ENCODE measurements around the gene MYO9B. TPM values are rescaled to one million over a fixed set of nuclear protein-coding genes. Genes with fewer than 3 reads are reported as not detected.

Gene MYO9B
- total RNA-seq, 1 experiment from 2014 or later: 22.0 TPM

DNA sequence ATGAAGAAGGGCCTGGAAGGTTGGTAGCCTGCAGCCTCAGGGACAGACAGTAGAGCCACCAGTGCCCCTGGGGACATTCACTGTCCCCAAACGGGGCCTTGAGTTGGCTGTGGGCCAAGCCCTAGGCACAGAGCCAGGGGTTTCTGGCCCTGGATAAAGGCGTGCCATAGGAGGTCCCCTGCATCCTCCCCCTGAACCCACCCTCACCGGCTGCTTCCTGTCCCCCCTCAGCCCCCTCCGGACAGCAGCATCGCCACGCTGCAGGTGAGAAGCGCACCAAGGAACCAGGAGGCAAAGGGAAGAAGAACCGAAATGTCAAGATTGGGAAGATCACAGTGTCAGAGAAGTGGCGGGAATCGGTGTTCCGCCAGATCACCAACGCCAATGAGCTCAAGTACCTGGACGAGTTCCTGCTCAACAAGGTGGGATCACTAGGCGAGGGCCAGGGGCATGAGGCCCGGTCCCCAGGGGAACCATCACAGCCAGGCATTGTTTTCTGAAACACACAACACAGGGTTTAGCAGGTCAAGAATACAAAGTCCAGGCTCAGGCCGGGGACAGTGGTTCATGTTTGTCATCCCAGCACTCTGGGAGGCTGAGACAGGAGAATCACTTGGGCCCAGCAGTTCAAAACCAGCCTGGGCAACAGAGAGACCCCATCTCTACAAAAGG lies 125.0 kb downstream of the MYO9B start:
- in situ Hi-C loops (cut with HindIII; ENCODE audit: low sequenced_read_pairs): no loop called here
- no peak for DNase-seq (ENCODE audit: low spot score)

DNA sequence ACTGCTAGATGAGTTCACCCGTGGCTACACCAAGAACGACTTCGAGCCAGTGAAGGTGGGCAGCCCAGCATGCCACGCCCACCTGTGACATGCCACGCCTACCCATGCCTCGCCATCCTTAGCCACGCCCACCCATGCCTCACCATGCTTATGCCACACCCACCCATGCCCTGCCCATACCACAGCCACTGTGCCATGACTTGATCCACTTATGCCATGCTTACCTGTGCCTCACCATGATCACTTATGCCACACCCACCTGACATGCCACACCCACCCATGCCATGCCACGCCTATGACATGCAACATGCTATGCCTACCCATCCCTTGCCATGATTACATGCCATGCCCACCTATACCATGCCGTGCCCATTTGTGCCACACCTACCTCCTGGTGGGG lies 126.7 kb downstream of the MYO9B start:
- no peak for DNase-seq (ENCODE audit: low spot score)
- in situ Hi-C loops (cut with HindIII; ENCODE audit: low sequenced_read_pairs): no loop called here

DNA sequence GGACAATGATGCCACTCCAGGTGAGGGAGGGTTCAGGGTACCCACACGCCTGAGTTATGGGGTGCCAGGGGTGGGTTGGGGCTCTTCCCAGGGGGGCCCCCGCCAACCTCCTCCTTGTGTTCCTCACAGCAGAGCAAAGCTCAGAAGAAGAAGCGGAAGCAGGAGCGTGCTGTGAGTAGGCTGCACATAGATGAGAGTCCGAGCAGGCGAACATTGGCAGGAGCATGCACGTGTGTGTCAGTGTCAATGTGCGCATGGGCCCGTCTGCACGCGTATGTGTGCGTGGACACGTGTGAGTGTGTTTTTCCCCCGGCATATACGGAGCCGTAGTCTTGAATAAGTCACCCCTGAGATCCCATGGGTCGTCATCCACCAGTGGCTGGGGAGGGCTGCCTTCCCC lies 127.1 kb downstream of the MYO9B start:
- DNase-seq (ENCODE audit: low spot score): no peak
- in situ Hi-C loops (cut with HindIII; ENCODE audit: low sequenced_read_pairs): no loop called here

DNA sequence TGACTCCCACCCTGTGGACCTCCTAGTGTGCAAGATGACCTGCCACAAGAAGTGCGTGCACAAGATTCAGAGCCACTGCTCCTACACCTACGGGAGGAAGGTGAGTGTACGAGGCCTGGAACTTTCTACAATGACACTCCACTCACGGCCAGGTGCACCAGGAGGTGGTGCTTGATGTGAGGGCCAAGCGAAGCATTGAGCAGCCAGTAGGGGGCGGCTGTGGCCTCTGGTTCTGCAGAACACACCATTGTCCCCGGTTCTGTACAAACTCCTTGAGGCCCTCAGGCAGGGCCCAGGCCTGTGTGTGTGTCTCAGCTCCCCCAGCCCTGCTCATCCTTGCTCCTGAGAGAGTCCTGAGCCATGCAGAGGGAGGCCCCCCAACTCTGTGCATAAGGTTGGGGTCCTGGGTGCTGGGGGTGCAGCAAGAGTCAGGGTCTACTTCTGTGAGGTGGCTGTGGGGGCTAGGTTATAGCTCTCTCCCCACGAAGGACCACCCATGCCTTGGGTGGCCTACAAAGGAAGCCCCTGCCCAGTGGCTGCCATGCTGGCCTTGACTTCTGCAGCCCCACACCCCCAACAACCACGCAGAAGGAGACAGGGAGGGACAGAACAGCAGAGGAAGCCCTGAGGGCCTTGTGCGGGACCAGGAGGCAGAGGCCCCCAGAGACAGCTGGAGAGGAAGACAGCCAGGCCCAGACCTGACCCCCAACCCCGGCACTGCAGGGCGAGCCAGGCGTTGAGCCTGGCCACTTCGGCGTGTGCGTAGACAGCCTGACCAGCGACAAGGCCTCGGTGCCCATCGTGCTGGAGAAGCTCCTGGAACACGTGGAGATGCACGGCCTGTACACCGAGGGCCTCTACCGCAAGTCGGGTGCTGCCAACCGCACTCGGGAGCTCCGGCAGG lies 129.9 kb downstream of the MYO9B start:
- in situ Hi-C loops (cut with HindIII; ENCODE audit: low sequenced_read_pairs): no loop called here
- DNase-seq (ENCODE audit: low spot score): peak; percentile 56

DNA sequence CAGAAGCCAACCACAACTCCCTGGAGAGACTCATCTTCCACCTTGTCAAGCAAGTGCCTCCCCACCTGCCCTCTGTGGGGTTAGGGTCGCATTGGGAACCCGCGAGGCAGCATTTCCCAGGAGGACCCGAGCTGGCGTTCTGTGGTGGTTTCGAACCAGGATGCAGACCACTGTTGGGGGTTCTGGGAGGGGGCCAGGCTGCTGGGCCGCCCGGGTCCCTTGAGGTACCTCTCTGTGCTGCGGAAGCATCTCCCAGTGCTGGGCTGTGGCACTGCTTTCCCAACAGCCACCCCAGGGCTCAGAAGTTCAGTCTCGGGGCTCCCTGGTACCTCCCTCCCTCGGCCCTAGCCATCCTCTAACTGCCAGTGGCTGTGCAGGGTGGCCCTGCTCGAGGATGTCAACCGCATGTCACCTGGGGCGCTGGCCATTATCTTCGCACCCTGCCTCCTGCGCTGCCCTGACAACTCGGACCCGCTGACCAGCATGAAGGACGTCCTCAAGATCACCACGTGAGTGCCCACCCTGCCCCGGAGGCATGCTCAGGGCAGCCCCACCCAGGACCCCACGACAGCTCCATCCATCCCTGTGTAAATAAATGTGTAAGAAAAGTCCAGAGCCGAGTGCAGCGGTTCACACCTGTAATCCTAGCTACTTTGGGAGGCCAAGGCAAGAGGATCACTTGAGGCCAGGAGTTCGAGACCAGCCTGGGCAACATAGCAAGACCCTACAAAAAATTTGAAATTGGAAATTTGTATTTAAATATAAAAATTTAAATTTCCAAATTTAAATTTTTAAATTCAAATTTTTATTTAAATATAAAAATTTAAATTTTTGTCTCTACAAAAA lies 131.4 kb downstream of the MYO9B start:
- in situ Hi-C loops (cut with HindIII; ENCODE audit: low sequenced_read_pairs): no loop called here
- no peak for DNase-seq (ENCODE audit: low spot score)

DNA sequence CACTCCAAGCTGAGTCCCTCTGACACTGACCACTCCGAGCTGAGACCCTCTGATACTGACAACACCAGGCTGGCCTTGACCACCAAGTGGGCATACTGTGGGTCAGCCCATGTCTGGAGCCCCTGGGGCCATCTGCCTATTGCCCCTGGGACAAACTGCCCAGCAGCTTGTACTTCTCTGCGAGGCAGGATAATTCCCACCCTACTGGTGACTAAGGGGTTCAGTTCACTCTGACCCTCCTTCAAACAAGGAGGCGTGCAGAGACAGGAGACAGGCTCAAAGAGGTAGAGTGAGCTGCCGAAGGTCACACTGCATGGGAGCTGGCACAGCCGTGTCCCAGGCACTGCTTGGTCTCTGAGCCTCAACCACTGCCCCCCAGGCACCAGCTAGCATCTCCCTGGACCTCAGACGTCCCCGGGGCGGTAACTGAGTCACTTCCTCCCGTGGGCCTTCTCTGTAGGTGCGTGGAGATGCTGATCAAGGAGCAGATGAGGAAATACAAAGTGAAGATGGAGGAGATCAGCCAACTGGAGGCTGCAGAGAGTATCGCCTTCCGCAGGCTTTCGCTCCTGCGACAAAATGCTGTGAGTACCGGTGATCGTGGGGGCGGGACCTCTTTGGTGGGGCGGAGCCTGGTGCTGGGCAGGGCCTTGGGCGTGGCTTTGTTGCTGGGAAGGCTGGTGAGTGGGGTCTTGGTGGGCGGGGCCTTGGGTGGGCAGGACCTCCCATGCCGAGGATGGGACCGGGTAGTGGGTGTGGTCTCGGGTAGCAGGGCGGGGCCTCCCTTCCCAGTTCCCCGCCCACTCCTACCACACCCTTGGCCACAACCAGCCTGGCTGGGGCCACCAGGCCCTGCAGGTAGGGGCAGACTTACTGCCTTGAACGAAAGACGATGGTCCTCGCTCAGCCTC lies 133.8 kb downstream of the MYO9B start:
- in situ Hi-C loops (cut with HindIII; ENCODE audit: low sequenced_read_pairs): no loop called here
- DNase-seq (ENCODE audit: low spot score): peak; percentile 42

DNA sequence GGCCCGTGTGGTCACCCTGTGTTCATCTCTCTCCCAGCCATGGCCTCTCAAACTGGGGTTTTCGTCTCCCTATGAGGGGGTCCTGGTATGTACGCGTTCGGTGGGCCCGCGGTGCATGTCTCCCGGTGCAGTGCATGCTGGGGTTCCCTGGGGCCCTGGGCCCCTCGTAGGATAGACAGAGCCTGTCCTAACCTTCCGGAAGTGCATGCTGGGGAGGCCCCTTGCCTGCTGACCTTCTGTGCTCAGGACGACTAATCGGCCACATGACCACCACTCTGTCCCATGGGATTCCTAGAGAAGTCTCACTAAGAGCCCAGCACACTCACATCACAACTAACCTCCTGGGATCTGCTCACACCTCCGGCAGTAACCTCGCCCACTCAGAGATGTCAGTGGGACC lies 134.7 kb downstream of the MYO9B start:
- in situ Hi-C loops (cut with HindIII; ENCODE audit: low sequenced_read_pairs): no loop called here
- DNase-seq (ENCODE audit: low spot score): no peak

DNA sequence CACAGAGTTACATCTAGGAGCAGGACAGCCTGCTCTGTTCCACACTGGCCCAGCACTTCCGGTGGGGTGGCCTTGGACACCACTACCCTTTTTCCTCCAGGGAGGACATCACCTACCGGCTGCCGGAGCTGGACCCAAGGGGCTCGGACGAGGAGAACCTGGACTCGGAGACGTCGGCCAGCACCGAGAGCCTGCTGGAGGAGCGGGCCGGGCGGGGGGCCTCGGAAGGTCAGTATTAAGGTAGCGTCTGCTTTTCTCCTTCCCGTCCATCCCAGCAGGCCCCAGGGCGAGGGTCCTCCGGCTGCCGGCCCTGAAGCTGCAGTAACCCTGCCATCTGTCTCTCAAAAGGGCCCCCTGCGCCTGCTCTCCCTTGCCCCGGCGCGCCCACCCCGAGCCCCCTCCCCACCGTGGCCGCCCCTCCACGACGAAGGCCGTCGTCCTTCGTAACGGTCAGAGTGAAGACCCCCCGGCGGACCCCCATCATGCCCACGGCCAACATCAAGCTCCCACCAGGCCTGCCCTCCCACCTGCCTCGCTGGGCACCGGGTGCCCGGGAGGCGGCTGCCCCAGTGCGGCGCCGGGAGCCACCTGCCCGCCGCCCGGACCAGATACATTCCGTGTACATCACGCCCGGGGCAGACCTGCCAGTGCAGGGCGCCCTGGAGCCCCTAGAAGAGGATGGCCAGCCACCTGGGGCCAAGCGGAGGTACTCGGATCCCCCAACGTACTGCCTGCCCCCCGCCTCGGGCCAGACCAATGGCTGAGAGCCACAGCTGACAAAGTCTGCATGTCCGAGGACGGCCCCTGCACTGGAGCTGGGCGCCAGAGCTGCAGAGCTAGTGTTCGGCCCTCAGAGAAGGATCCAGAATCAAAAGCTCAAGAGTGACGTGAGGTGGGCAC lies 136.2 kb downstream of the MYO9B start:
- in situ Hi-C loops (cut with HindIII; ENCODE audit: low sequenced_read_pairs): no loop called here

DNA sequence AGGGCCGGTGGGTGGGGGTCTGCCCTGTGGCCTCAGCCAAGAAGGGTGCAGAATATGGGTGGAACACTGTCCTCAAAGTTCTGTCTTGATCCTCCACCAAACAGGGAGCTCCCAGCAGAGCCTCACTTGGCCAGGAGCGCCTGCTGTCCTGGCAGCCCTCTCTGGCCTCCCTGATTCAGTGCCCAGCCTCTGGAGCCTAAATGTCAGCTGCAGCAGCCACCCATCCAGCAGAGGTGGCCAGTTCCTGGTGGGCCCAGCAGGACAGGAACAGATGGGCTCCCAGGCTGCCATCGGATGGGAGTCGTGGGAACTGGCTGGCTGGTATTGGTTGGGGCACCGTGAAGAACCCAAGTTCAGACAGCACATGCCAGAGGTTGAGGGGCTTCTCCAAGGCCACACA lies 137.8 kb downstream of the MYO9B start:
- in situ Hi-C loops (cut with HindIII; ENCODE audit: low sequenced_read_pairs): no loop called here
- no peak for DNase-seq (ENCODE audit: low spot score)

More for the DNA sequence above, 136.2 kb downstream of the MYO9B start:
- no peak for DNase-seq (ENCODE audit: low spot score)

DNA sequence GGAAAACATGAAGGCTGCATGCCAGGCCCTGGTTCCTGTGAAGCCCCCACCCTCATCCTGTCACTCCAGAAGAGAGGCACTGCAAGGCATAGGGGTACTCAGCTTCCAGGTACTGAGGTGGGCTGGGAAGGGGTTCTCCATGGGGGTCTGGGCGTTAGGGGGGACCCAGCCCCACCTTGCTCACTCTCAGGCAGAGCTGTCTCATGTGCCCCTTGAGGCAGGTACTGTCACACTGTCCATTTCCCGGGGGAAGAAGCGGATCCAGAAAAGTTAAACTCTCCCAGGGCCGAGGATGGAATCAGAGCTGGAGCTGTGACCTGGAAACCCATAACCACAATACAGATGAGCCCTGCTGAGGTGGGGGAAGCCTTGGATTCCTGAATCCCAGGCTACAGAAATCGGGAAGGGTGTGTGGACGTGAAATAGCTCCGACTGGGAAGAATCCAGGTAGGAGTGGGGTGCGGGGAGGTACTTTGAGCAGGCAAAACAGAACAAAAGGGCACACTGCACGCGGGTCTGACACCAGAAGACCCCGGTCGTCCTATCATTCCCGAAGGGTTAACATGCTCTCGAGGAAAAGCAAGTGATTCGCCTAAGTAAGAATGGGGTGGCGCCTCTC lies 139.0 kb downstream of the MYO9B start:
- DNase-seq (ENCODE audit: low spot score): no peak
- in situ Hi-C loops (cut with HindIII; ENCODE audit: low sequenced_read_pairs): no loop called here

DNA sequence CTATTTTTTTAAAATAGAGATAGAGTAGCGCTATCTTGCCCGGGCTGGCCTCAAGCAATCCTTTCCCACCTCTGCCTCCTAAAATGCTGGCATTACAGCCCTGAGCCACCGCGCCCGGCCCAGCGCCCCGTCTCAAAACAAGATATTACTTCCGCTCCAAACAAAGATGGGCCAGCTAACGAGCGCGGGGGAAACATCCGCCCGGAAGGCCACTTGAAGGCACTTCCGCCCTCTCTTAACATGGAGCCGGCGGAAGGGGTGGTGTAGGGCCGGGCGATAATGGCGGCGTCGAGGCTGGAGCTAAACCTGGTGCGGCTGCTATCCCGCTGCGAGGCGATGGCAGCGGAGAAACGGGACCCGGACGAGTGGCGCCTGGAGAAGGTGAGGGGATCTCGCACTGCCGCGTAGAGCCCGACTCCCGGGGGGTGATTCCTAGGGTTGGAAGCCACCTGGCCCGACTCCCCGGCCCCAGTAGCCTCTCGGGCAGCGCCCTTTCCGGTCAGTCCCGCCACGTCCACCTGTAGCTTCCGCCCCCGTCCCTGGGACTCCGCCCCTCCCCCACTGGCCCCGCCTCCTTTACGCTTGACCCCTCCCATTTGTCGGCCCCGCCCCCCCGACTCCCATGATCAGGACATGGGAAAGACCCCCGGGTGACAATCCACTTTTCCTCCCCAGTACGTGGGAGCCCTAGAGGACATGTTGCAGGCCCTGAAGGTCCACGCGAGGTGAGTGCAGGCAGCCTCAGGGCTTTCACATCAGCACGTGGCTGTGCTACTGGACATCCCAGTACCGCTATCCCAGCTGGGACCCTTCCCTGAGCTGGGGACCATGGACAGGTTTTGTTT lies 139.8 kb downstream of the MYO9B start, which contains the start of gene USE1:
TSS of gene USE1 (plus strand) at position 231 of the 845 bp plus-strand sequence. CDS start at position 280, 49 bp downstream.
- DNase-seq (ENCODE audit: low spot score): peak; percentile 94
- in situ Hi-C loops (cut with HindIII; ENCODE audit: low sequenced_read_pairs): no loop called here

DNA sequence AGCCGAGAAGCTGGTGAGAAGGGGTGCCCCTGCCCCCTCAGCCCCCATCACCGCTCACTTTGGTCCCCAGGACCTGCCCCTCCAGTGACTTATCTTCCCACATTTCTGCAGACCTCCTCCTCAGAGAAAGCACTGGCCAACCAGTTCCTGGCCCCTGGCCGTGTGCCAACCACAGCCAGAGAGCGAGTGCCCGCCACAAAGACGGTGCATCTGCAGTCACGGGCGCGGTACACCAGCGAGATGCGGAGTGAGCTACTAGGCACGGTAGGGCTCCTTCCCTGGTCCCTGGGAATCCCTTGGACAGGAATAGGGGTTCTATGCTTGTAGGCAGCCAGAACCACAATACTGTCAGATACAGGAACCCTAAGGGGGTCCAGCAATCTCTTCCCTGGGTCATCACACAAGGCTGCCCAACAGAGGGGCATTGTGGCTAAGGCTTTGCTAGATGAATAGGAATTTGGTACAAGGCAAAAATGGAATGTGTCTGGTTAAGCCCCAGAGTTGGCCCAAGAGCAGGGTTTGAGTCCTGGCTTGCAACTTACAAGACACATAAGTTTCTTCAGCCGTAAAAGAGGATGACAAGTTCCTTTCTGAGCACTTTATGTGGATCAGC lies 140.6 kb downstream of the MYO9B start:
- in situ Hi-C loops (cut with HindIII; ENCODE audit: low sequenced_read_pairs): no loop called here
- DNase-seq (ENCODE audit: low spot score): no peak

DNA sequence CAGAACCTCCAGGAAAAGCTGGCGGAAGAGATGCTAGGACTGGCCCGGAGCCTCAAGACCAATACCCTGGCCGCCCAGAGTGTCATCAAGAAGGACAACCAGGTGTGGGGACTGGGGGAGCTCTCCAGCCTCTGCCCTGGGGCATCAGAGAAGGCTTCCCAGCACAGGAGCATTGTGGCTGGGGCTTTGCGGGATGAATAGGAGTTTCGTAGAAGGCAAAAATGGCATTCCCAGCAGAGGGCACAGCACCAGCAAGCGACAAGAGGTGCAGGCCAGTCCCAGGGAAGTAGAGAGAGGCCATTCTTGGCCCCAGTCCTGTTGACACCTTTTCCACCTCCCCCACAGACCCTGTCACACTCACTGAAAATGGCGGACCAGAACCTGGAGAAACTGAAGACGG lies 143.7 kb downstream of the MYO9B start:
- DNase-seq (ENCODE audit: low spot score): no peak
- in situ Hi-C loops (cut with HindIII; ENCODE audit: low sequenced_read_pairs): no loop called here

DNA sequence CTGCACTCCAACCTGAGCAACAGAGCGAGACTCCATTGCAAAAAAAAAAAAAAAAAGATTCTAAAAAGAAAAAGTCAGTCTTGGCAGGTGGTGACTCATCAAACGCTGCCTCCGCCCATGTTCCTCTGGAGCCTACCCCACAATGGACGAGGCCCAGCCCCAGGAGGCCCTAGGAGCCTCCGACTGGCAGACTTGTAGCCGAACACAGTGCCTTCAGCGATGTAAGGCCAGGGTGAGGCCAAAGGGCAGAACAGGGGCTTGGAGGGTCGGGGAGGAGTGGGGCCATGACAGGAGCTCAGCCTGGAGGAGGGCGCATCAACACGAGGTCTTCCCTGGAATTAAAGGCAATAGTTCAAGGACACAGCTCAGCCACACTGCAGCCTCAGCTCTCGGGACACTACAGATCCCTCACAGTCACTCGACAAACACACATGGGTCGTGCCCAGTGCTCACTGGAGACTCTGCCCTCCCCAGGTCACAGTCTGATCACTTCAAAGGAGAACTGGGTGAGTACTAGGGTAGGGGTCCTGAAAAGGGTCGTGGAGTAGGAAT lies 144.7 kb downstream of the MYO9B start:
- in situ Hi-C loops (cut with HindIII; ENCODE audit: low sequenced_read_pairs): no loop called here
- no peak for DNase-seq (ENCODE audit: low spot score)

DNA sequence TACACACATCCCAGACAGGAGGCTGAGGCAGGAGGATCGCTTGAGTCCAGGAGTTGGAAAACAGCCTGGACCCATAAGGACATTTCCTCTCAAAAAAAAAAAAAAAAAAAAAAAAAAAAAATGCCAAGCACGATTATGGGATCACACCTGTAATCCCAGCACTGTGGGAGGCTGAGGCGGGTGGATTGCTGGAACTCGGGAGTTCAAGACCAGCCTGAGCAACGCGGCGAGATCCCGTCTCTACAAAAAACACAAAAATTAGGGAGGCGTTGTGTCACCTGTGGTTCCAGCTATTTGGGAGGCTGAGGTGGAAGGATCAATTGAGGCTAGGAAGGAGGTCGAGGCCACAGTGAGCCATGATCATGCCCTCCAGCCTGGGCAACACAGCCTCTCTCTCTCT lies 149.5 kb downstream of the MYO9B start:
- in situ Hi-C loops (cut with HindIII; ENCODE audit: low sequenced_read_pairs): no loop called here
- no peak for DNase-seq (ENCODE audit: low spot score)

Data from G401 (cell line).